CD14-positive monocyte (primary cell): ENCODE measurements around the gene CKS1B. TPM values are rescaled to one million over a fixed set of nuclear protein-coding genes. Genes with fewer than 3 reads are reported as not detected.

ENCODE experiments used
- DNase-seq, 3 donors: peaks; one replicate each; pipeline ENCODE4 v3.0.0-alpha.2; 2011 to 2022
- H2AFZ ChIP-seq: 2 replicates; pipeline ENCODE4 v1.6.0; 2012; ENCODE audit warnings: mild to moderate bottlenecking, low read depth, low read length, inconsistent platforms; ENCODE audit not compliant: insufficient read depth, poor library complexity, severe bottlenecking
- H3K27ac ChIP-seq, 2 donors: 1 replicate in 1 of 2; 2 replicates in 1 of 2; pipeline ENCODE4 v1.5.1; 2012 to 2013; ENCODE audit warnings: low read length in 2 of 2, control low read depth in 1 of 2, inconsistent platforms in 1 of 2, low read depth in 1 of 2, mild to moderate bottlenecking in 1 of 2
- H3K27me3 ChIP-seq, 2 donors: one replicate each; pipeline versions ENCODE4 v1.6.0 to v1.6.1; 2011 to 2013; ENCODE audit warnings: low read length in 2 of 2; ENCODE audit not compliant: control insufficient read depth in 2 of 2, insufficient read depth in 2 of 2
- H3K36me3 ChIP-seq, 2 donors: replicated peaks in 1 of 2; 1 replicate in 1 of 2; 2 replicates in 1 of 2; pipeline versions ENCODE4 v1.5.1 to v1.6.1; 2012 to 2013; ENCODE audit warnings: low read length in 2 of 2, control low read depth in 1 of 2, inconsistent platforms in 1 of 2, mild to moderate bottlenecking in 1 of 2; ENCODE audit not compliant: insufficient read depth in 2 of 2, control insufficient read depth in 1 of 2
- H3K4me1 ChIP-seq, 2 donors: 1 replicate in 1 of 2; 2 replicates in 1 of 2; pipeline versions ENCODE4 v1.5.1 to v1.6.1; 2012 to 2013; ENCODE audit warnings: low read length in 2 of 2, control low read depth in 1 of 2, inconsistent platforms in 1 of 2, mild to moderate bottlenecking in 1 of 2, moderate library complexity in 1 of 2; ENCODE audit not compliant: insufficient read depth in 2 of 2, control insufficient read depth in 1 of 2
- H3K4me2 ChIP-seq: replicated peaks from 2 replicates; pipeline ENCODE3; 2012; ENCODE audit warnings: low read length, moderate library complexity, mild to moderate bottlenecking; ENCODE audit not compliant: poor library complexity, severe bottlenecking; ENCODE audit errors: extremely low read depth
- H3K4me3 ChIP-seq, 3 experiments: fragments of 200-600 bp in 1 of 3; sonication (generic) in 1 of 3; replicated peaks in 1 of 3; 1 replicate in 2 of 3; 2 replicates in 1 of 3; pipeline ENCODE4 v1.5.1; 2011 to 2013; ENCODE audit warnings: low read length in 3 of 3, mild to moderate bottlenecking in 3 of 3, control low read depth in 2 of 3, low read depth in 2 of 3, inconsistent platforms in 1 of 3, moderate library complexity in 1 of 3
- H3K79me2 ChIP-seq: 2 replicates; pipeline ENCODE4 v1.6.0; 2012; ENCODE audit warnings: mild to moderate bottlenecking, control low read depth, inconsistent platforms, low read length, moderate library complexity; ENCODE audit not compliant: insufficient read depth
- H3K9ac ChIP-seq: 2 replicates; pipeline ENCODE4 v1.6.0; 2017; ENCODE audit warnings: low read length, mild to moderate bottlenecking; ENCODE audit not compliant: insufficient read depth, poor library complexity, severe bottlenecking
- H3K9me3 ChIP-seq, 2 donors: replicated peaks in 1 of 2; 1 replicate in 1 of 2; 2 replicates in 1 of 2; pipeline versions ENCODE4 v1.5.1 to v1.6.1; 2012 to 2013; ENCODE audit warnings: low read length in 2 of 2, control low read depth in 1 of 2; ENCODE audit not compliant: control insufficient read depth in 1 of 2, insufficient read depth in 1 of 2
- H4K20me1 ChIP-seq: 2 replicates; pipeline ENCODE4 v1.6.0; 2012; ENCODE audit warnings: mild to moderate bottlenecking, low read length, control low read depth, moderate library complexity; ENCODE audit not compliant: insufficient read depth
- H3K27ac Mint-ChIP-seq, 7 donors: one replicate each; pipeline ENCODE4 v1.8.0; 2020; ENCODE audit warnings: mild to moderate bottlenecking in 7 of 7, mixed read lengths in 7 of 7, moderate library complexity in 6 of 7, inconsistent platforms in 2 of 7
- H3K27me3 Mint-ChIP-seq, 3 donors: one replicate each; pipeline ENCODE4 v1.8.0; 2021 to 2022; ENCODE audit warnings: low read depth in 3 of 3, mild to moderate bottlenecking in 3 of 3, mixed read lengths in 3 of 3, moderate library complexity in 3 of 3, inconsistent platforms in 1 of 3
- H3K36me3 Mint-ChIP-seq, 2 donors: one replicate each; pipeline ENCODE4 v1.8.0; 2020; ENCODE audit warnings: mixed read lengths in 2 of 2, inconsistent platforms in 1 of 2, mild to moderate bottlenecking in 1 of 2
- H3K4me1 Mint-ChIP-seq: one replicate; pipeline ENCODE4 v1.8.0; 2020; ENCODE audit warnings: mild to moderate bottlenecking, mixed read lengths
- H3K4me3 Mint-ChIP-seq, 2 donors: one replicate each; pipeline ENCODE4 v1.8.0; 2020; ENCODE audit warnings: mild to moderate bottlenecking in 2 of 2, mixed read lengths in 2 of 2, moderate library complexity in 1 of 2
- H3K9me3 Mint-ChIP-seq, 7 donors: one replicate each; pipeline ENCODE4 v1.8.0; 2020 to 2022; ENCODE audit warnings: mixed read lengths in 7 of 7, mild to moderate bottlenecking in 6 of 7, moderate library complexity in 6 of 7, inconsistent platforms in 2 of 7
- CTCF ChIP-seq: fragments of 200-600 bp; IDR thresholded peaks from one replicate; pipeline ENCODE4 v1.8.0; 2022; ENCODE audit warnings: antibody characterized with exemption, mild to moderate bottlenecking
- WGBS: methylation state at CpG from one replicate; pipeline ENCODE4 v1.1.5; 2013; ENCODE audit warnings: missing lambda C conversion rate; ENCODE audit not compliant: insufficient coverage; 5-methylcytosine and 5-hydroxymethylcytosine counted together
- intact Hi-C, 2 donors: fragments of 100-400 bp; cut with micrococcal nuclease; formaldehyde crosslinking; loops; one replicate each; pipeline versions ENCODE4 v1.15.0 to v1.15.1; 2023
- polyA plus RNA-seq, 3 donors: library from polyadenylated mRNA; depleted of rRNA in 1 of 3; unstranded in 2 of 3; stranded (reverse) in 1 of 3; fragments of 300-500 nt in 2 of 3; fragments of >200 nt in 1 of 3; fragmentation: Illumina TruSeq in 2 of 3; gene quantifications; 1 replicate in 2 of 3; 2 replicates in 1 of 3; pipeline ENCODE4 v1.2.3, GENCODE V29; 2012 to 2021

The CKS1B gene
- polyA plus RNA-seq, 3 donors: 9.4 to 22.6 (median 18.0) TPM

DNA sequence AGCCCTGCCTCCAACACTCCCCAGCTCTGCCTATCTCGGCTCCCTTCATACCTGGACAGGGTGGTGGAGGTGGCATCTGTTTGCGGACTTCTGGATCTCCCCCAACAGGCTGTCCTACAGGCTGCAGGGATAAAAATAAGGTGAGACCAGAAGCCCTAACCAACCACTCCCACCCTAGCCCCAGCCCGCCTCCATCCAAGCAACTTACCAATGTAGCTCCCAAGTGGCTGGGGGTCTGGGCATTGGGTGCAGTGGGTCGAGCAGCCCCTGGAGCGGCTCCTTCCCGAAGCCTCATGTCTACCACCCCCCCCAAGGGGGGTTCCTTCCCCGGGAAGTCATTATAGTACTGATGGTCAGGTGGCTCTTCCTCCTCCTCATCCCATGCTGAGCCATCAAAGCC lies 8.4 kb upstream of the CKS1B start:
- DNase-seq: no peak
- Mint-ChIP-seq H3K4me3 (no peak overlapping the region), H3K27me3 (peaks cover 0 to 4% (median 0%) of the 10 kb centered on the region in 3 donors), H3K36me3 (peaks cover 59 to 69% of the 10 kb centered on the region in 2 donors), H3K4me1 (peaks cover 27% of the 10 kb centered on the region), H3K27ac (no peak overlapping the region), H3K9me3 (no peaks in the 10 kb centered on the region)
- Histone ChIP-seq H3K4me1 (peaks cover 22 to 32% of the 10 kb centered on the region in 2 donors), H3K9me3 (no peaks in the 10 kb centered on the region), H3K27me3 (no peaks in the 10 kb centered on the region), H3K27ac (no peak overlapping the region), H4K20me1 (peaks cover 70% of the 10 kb centered on the region), H3K79me2 (peaks cover 48% of the 10 kb centered on the region), H3K9ac (no peak overlapping the region), H3K4me3 (no peak overlapping the region), H2AFZ (no peak overlapping the region), H3K4me2 (no peak overlapping the region), H3K36me3 (peaks cover 61 to 73% of the 10 kb centered on the region in 2 donors)
- intact Hi-C loops: no loop called here
- no CpG with 5 or more reads among the region's 7 CpGs for WGBS
- no peak for TF ChIP-seq CTCF

- TF ChIP-seq CTCF: no peak
- Histone ChIP-seq H3K4me1 (peaks cover 27 to 37% of the 10 kb centered on the region in 2 donors), H3K36me3 (peaks cover 61 to 73% of the 10 kb centered on the region in 2 donors), H3K4me2 (no peak overlapping the region), H4K20me1 (peaks cover 80% of the 10 kb centered on the region), H3K27ac (no peak overlapping the region), H2AFZ (no peak overlapping the region), H3K9ac (no peak overlapping the region), H3K9me3 (no peaks in the 10 kb centered on the region), H3K4me3 (no peak overlapping the region), H3K79me2 (peaks cover 54% of the 10 kb centered on the region), H3K27me3 (no peaks in the 10 kb centered on the region)
- no peak overlapping the region for H3K4me3 Mint-ChIP-seq
- peak overlapping the region in 2 of 7 donors; percentile 34 to 78 for H3K27ac Mint-ChIP-seq
- H3K4me1 Mint-ChIP-seq: peaks cover 33% of the 10 kb centered on the region
- intact Hi-C loops: no loop called here
- no peak for DNase-seq
- peaks cover 0 to 7% (median 0%) of the 10 kb centered on the region in 3 donors for H3K27me3 Mint-ChIP-seq
- no peaks in the 10 kb centered on the region for H3K9me3 Mint-ChIP-seq
- 88% methylated on average over 4 of the region's 5 CpGs for WGBS
- H3K36me3 Mint-ChIP-seq: peaks cover 66 to 80% of the 10 kb centered on the region in 2 donors
Observed at GRCh38 chr1:154967331-154967950, 7.0 kb upstream of the CKS1B start.
